Measurements from ENCODE around the gene MROH2A.

Gene MROH2A

GRCh38 chr2:233764264-233764663 is 13.9 kb upstream of the MROH2A start:
- peak; percentile 59 for DNase-seq

- no peak for DNase-seq
Observed at GRCh38 chr2:233764761-233765160, 13.4 kb upstream of the MROH2A start.

- DNase-seq = no peak
Observed at GRCh38 chr2:233766416-233766815, 11.7 kb upstream of the MROH2A start.

- DNase-seq = no peak
Observed at GRCh38 chr2:233768076-233768475, 10.1 kb upstream of the MROH2A start.

- DNase-seq = no peak
Observed at GRCh38 chr2:233769260-233769659, 8.9 kb upstream of the MROH2A start.

- no peak for DNase-seq
Observed at GRCh38 chr2:233772153-233772552, 6.0 kb upstream of the MROH2A start.

- no peak for DNase-seq
Observed at GRCh38 chr2:233772583-233772982, 5.5 kb upstream of the MROH2A start.

- DNase-seq = no peak
Observed at GRCh38 chr2:233773854-233774253, 4.3 kb upstream of the MROH2A start.

- DNase-seq = no peak
Observed at GRCh38 chr2:233775414-233775813, 2.7 kb upstream of the MROH2A start.

- no peak for DNase-seq
Observed at GRCh38 chr2:233779722-233780121, 1.6 kb downstream of the MROH2A start.

GRCh38 chr2:233780771-233781170 is 2.6 kb downstream of the MROH2A start:
- DNase-seq = no peak

GRCh38 chr2:233789554-233789953 is 11.4 kb downstream of the MROH2A start:
- no peak for DNase-seq

GRCh38 chr2:233791151-233791882 is 13.2 kb downstream of the MROH2A start:
- DNase-seq = no peak

- no peak for DNase-seq
Observed at GRCh38 chr2:233791883-233792329, 13.8 kb downstream of the MROH2A start.

GRCh38 chr2:233792720-233793119 is 14.6 kb downstream of the MROH2A start:
- DNase-seq = no peak

GRCh38 chr2:233793465-233794127 is 15.5 kb downstream of the MROH2A start:
- DNase-seq = no peak

- DNase-seq = no peak
Observed at GRCh38 chr2:233794128-233794658, 16.1 kb downstream of the MROH2A start.

GRCh38 chr2:233795735-233796171 is 17.6 kb downstream of the MROH2A start:
- no peak for DNase-seq

- DNase-seq = no peak
Observed at GRCh38 chr2:233796254-233796653, 18.1 kb downstream of the MROH2A start.

- no peak for DNase-seq
Observed at GRCh38 chr2:233798335-233799086, 20.4 kb downstream of the MROH2A start.

GRCh38 chr2:233799087-233799665 is 21.0 kb downstream of the MROH2A start:
- no peak for DNase-seq

GRCh38 chr2:233799716-233800115 is 21.6 kb downstream of the MROH2A start:
- no peak for DNase-seq

GRCh38 chr2:233800208-233800607 is 22.1 kb downstream of the MROH2A start:
- DNase-seq = no peak

Data from HCEC 1CT (cell line).